NCI-H2029 treated with DMSO at 0.1 percent for 48 hours (cell line): ENCODE data around the gene MITF.

Source experiments
- DNase-seq: peaks from one replicate; lab custom pipeline; 2025; lab: John Stamatoyannopoulos, UW

Gene MITF

GRCh38 chr3:69838696-69839515 lies 99.6 kb downstream of the MITF start:
- DNase-seq, result no peak

- no peak for DNase-seq
Measured at GRCh38 chr3:69842351-69842750, 103.1 kb downstream of the MITF start.

- DNase-seq, result no peak
Measured at GRCh38 chr3:69842789-69843188, 103.5 kb downstream of the MITF start.

- DNase-seq, result no peak
Measured at GRCh38 chr3:69844706-69845105, 105.4 kb downstream of the MITF start.

- DNase-seq, result no peak
Measured at GRCh38 chr3:69847303-69847702, 108.0 kb downstream of the MITF start.

GRCh38 chr3:69848113-69848512 lies 108.8 kb downstream of the MITF start:
- no peak for DNase-seq

GRCh38 chr3:69850849-69851248 lies 111.6 kb downstream of the MITF start:
- no peak for DNase-seq

GRCh38 chr3:69853027-69853426 lies 113.8 kb downstream of the MITF start:
- DNase-seq, result no peak

- no peak for DNase-seq
Measured at GRCh38 chr3:69855436-69856162, 116.3 kb downstream of the MITF start.

GRCh38 chr3:69856965-69857705 lies 117.9 kb downstream of the MITF start:
- DNase-seq, result no peak

- no peak for DNase-seq
Measured at GRCh38 chr3:69861556-69861955, 122.3 kb downstream of the MITF start.

GRCh38 chr3:69864141-69864540 lies 124.9 kb downstream of the MITF start:
- DNase-seq, result no peak

GRCh38 chr3:69864766-69865165 lies 125.5 kb downstream of the MITF start:
- DNase-seq, result no peak

GRCh38 chr3:69865925-69866679 lies 126.8 kb downstream of the MITF start:
- no peak for DNase-seq

GRCh38 chr3:69866988-69867720 lies 127.9 kb downstream of the MITF start:
- no peak for DNase-seq

- no peak for DNase-seq
Measured at GRCh38 chr3:69867941-69868505, 128.8 kb downstream of the MITF start.

- no peak for DNase-seq
Measured at GRCh38 chr3:69868841-69869420, 129.7 kb downstream of the MITF start.

GRCh38 chr3:69869643-69870042 lies 130.4 kb downstream of the MITF start:
- no peak for DNase-seq

GRCh38 chr3:69871251-69871650 lies 132.0 kb downstream of the MITF start:
- no peak for DNase-seq

- no peak for DNase-seq
Measured at GRCh38 chr3:69871868-69872267, 132.6 kb downstream of the MITF start.
